Karpas-422 (cell line): ENCODE data around the gene GCKR. TPM values are rescaled to one million over a fixed set of nuclear protein-coding genes. Genes with fewer than 3 reads are reported as not detected.
"Not testable (repeated sequence)": the region's sequence is repeated elsewhere in the genome, so short reads cannot be mapped to it uniquely, and the experiment has no call there.

Experiments
- DNase-seq: peaks from one replicate; pipeline ENCODE4 v3.0.0-alpha.2; 2015
- H2AFZ ChIP-seq: fragments of 200-600 bp; sonication (generic); 2 replicates; pipeline ENCODE4 v1.6.1; 2014; ENCODE audit warnings: antibody characterized with exemption, low read length, mixed read lengths
- H3K27ac ChIP-seq: fragments of 200-600 bp; sonication (generic); 2 replicates; pipeline ENCODE4 v1.5.1; 2014; ENCODE audit warnings: mild to moderate bottlenecking, low read length, moderate library complexity
- H3K27me3 ChIP-seq: fragments of 200-600 bp; sonication (generic); 2 replicates; pipeline ENCODE4 v1.6.1; 2014; ENCODE audit warnings: low read length, mixed read lengths
- H3K36me3 ChIP-seq: fragments of 200-600 bp; sonication (generic); 2 replicates; pipeline ENCODE4 v1.6.1; 2014; ENCODE audit warnings: low read length, mixed read lengths; ENCODE audit not compliant: insufficient read depth
- H3K4me1 ChIP-seq: fragments of 200-600 bp; sonication (generic); 2 replicates; pipeline ENCODE4 v1.6.1; 2014; ENCODE audit warnings: mild to moderate bottlenecking, low read length, mixed read lengths
- H3K4me2 ChIP-seq: fragments of 200-600 bp; sonication (generic); 2 replicates; pipeline ENCODE4 v1.6.1; 2014; ENCODE audit warnings: low read length, low read depth, mild to moderate bottlenecking; ENCODE audit not compliant: poor library complexity, severe bottlenecking
- H3K4me3 ChIP-seq: fragments of 200-600 bp; sonication (generic); 2 replicates; pipeline ENCODE4 v1.5.1; 2014; ENCODE audit warnings: mild to moderate bottlenecking, antibody characterized with exemption, low read length, mixed read lengths
- H3K79me2 ChIP-seq: fragments of 200-600 bp; sonication (generic); 2 replicates; pipeline ENCODE4 v1.6.1; 2014; ENCODE audit warnings: mild to moderate bottlenecking, low read length, mixed read lengths
- H3K9ac ChIP-seq: fragments of 200-600 bp; sonication (generic); 2 replicates; pipeline ENCODE4 v1.6.0; 2014; ENCODE audit warnings: low read length
- H3K9me2 ChIP-seq: fragments of 200-600 bp; sonication (generic), shearing (Covaris generic); replicated peaks from 2 replicates; pipeline ENCODE4 v1.6.0; 2014; ENCODE audit warnings: mild to moderate bottlenecking, low read length, moderate library complexity; ENCODE audit not compliant: insufficient read depth
- H3K9me3 ChIP-seq: fragments of 300-700, 200-600 bp; sonication (generic); 2 replicates; pipeline ENCODE4 v1.6.1; 2014; ENCODE audit warnings: low read length, mixed read lengths
- H4K20me1 ChIP-seq: fragments of 200-600 bp; sonication (generic); 2 replicates; pipeline ENCODE4 v1.6.1; 2014; ENCODE audit warnings: mild to moderate bottlenecking, antibody characterized with exemption, low read length, low read depth; ENCODE audit not compliant: insufficient read depth
- total RNA-seq: library from RNA; depleted of rRNA; stranded (reverse); fragments of >200 nt; shearing (Covaris generic); gene quantifications from 2 replicates; pipeline ENCODE4 v1.2.3, GENCODE V29; 2014; ENCODE audit warnings: low replicate concordance

Gene GCKR
- total RNA-seq, 1 experiment from 2014 or later, result not detected

- H3K27ac ChIP-seq, result no peak overlapping the region
- no peaks in the 10 kb centered on the region for H3K36me3 ChIP-seq
- H3K79me2 ChIP-seq, result no peaks in the 10 kb centered on the region
- no peaks in the 10 kb centered on the region for H3K4me1 ChIP-seq
- H3K9ac ChIP-seq, result no peak overlapping the region
- no peak overlapping the region for H3K4me2 ChIP-seq
- H3K4me3 ChIP-seq, result no peak overlapping the region
- no peaks in the 10 kb centered on the region for H3K9me3 ChIP-seq
- H2AFZ ChIP-seq, result no peak overlapping the region
- no peaks in the 10 kb centered on the region for H3K27me3 ChIP-seq
- peak; percentile 39 for DNase-seq
- no peaks in the 10 kb centered on the region for H3K9me2 ChIP-seq
- H4K20me1 ChIP-seq, result no peaks in the 10 kb centered on the region
Measured at GRCh38 chr2:27545348-27546141, 48.9 kb downstream of the GCKR start.

GRCh38 chr2:27549303-27549702 is 52.7 kb downstream of the GCKR start:
- Histone ChIP-seq H3K4me2 (no peak overlapping the region), H3K27me3 (no peaks in the 10 kb centered on the region), H3K4me1 (no peaks in the 10 kb centered on the region)

GRCh38 chr2:27551514-27551913 is 54.9 kb downstream of the GCKR start:
- Histone ChIP-seq H2AFZ (no peak overlapping the region), H3K27ac (no peak overlapping the region), H3K36me3 (no peaks in the 10 kb centered on the region), H3K79me2 (no peaks in the 10 kb centered on the region), H3K4me1 (no peaks in the 10 kb centered on the region), H3K4me2 (no peak overlapping the region), H3K9me2 (no peaks in the 10 kb centered on the region), H3K27me3 (no peaks in the 10 kb centered on the region), H3K4me3 (no peak overlapping the region), H3K9me3 (no peaks in the 10 kb centered on the region), H4K20me1 (no peaks in the 10 kb centered on the region), H3K9ac (no peak overlapping the region)
- no peak for DNase-seq

More at GRCh38 chr2:27549303-27549702, 52.7 kb downstream of the GCKR start:
- no peaks in the 10 kb centered on the region for H3K9me2 ChIP-seq
- H3K9ac ChIP-seq, result no peak overlapping the region
- H4K20me1 ChIP-seq, result no peaks in the 10 kb centered on the region
- H3K36me3 ChIP-seq, result no peaks in the 10 kb centered on the region
- H2AFZ ChIP-seq, result no peak overlapping the region
- DNase-seq, result no peak
- H3K9me3 ChIP-seq, result no peaks in the 10 kb centered on the region
- no peaks in the 10 kb centered on the region for H3K79me2 ChIP-seq
- no peak overlapping the region for H3K4me3 ChIP-seq
- H3K27ac ChIP-seq, result no peak overlapping the region

- no peak overlapping the region for H3K27ac ChIP-seq
- H3K9me3 ChIP-seq, result no peaks in the 10 kb centered on the region
- no peak overlapping the region for H3K9ac ChIP-seq
- no peak overlapping the region for H2AFZ ChIP-seq
- no peaks in the 10 kb centered on the region for H3K27me3 ChIP-seq
- no peaks in the 10 kb centered on the region for H3K36me3 ChIP-seq
- no peaks in the 10 kb centered on the region for H3K79me2 ChIP-seq
- H3K4me2 ChIP-seq, result no peak overlapping the region
- H3K9me2 ChIP-seq, result no peaks in the 10 kb centered on the region
- no peak overlapping the region for H3K4me3 ChIP-seq
- H3K4me1 ChIP-seq, result no peaks in the 10 kb centered on the region
- DNase-seq, result no peak
- H4K20me1 ChIP-seq, result no peaks in the 10 kb centered on the region
Measured at GRCh38 chr2:27552941-27553340, 56.3 kb downstream of the GCKR start.

GRCh38 chr2:27554451-27554850 is 57.8 kb downstream of the GCKR start:
- H4K20me1 ChIP-seq, H3K27me3 ChIP-seq, H3K79me2 ChIP-seq, H3K9me3 ChIP-seq, DNase-seq, H3K4me1 ChIP-seq, H2AFZ ChIP-seq, H3K9ac ChIP-seq, H3K36me3 ChIP-seq, H3K9me2 ChIP-seq, H3K4me2 ChIP-seq, H3K27ac ChIP-seq, H3K4me3 ChIP-seq: not testable (repeated sequence)

- no peak for DNase-seq
- Histone ChIP-seq H3K79me2 (no peaks in the 10 kb centered on the region), H3K9me3 (no peaks in the 10 kb centered on the region), H2AFZ (no peak overlapping the region), H3K4me1 (no peaks in the 10 kb centered on the region), H3K36me3 (no peaks in the 10 kb centered on the region), H3K9me2 (no peaks in the 10 kb centered on the region), H3K4me2 (no peak overlapping the region), H3K27ac (no peak overlapping the region), H3K4me3 (no peak overlapping the region), H3K9ac (no peak overlapping the region), H3K27me3 (no peaks in the 10 kb centered on the region), H4K20me1 (no peaks in the 10 kb centered on the region)
Measured at GRCh38 chr2:27559228-27559627, 62.6 kb downstream of the GCKR start.

GRCh38 chr2:27561060-27561459 is 64.4 kb downstream of the GCKR start:
- Histone ChIP-seq H3K27me3 (no peaks in the 10 kb centered on the region), H3K4me1 (no peaks in the 10 kb centered on the region), H3K79me2 (no peaks in the 10 kb centered on the region), H2AFZ (no peak overlapping the region), H3K4me3 (no peak overlapping the region), H4K20me1 (no peaks in the 10 kb centered on the region), H3K36me3 (no peaks in the 10 kb centered on the region), H3K9me2 (no peaks in the 10 kb centered on the region), H3K9me3 (no peaks in the 10 kb centered on the region), H3K9ac (no peak overlapping the region), H3K4me2 (no peak overlapping the region), H3K27ac (no peak overlapping the region)
- no peak for DNase-seq

GRCh38 chr2:27566628-27567027 is 70.0 kb downstream of the GCKR start:
- no peak for DNase-seq

More at GRCh38 chr2:27566628-27567027, 70.0 kb downstream of the GCKR start:
- Histone ChIP-seq H3K9me2 (no peaks in the 10 kb centered on the region), H4K20me1 (no peaks in the 10 kb centered on the region), H2AFZ (no peak overlapping the region), H3K27ac (no peak overlapping the region), H3K4me1 (no peaks in the 10 kb centered on the region), H3K9me3 (no peaks in the 10 kb centered on the region), H3K4me2 (no peak overlapping the region), H3K36me3 (no peaks in the 10 kb centered on the region), H3K79me2 (no peaks in the 10 kb centered on the region), H3K4me3 (no peak overlapping the region), H3K27me3 (no peaks in the 10 kb centered on the region), H3K9ac (no peak overlapping the region)
